GM10248 (cell line): ENCODE results near the gene ANKRD23.

ENCODE experiments used
- CTCF ChIA-PET: fragments of 300-600 bp; sonication (Branson Sonifier 250); formaldehyde crosslinking; extraction: SDS; loops from one replicate; lab custom pipeline; 2021; ENCODE audit warnings: antibody characterized with exemption; lab: Yijun Ruan, JAX
- POLR2A ChIA-PET: fragments of 350-650 bp; sonication (Branson Sonifier 250); formaldehyde crosslinking; extraction: SDS; loops from one replicate; lab custom pipeline; 2020; ENCODE audit warnings: antibody characterized with exemption; lab: Yijun Ruan, JAX
- DNase-seq: peaks from one replicate; pipeline ENCODE4 v3.0.0; 2012; ENCODE audit errors: extremely low spot score
- TF ChIP-seq, protein P1 (sequence below): IDR thresholded peaks from 2 replicates; pipeline ENCODE4 v1.5.1; 2012; ENCODE audit warnings: mild to moderate bottlenecking, low read depth; ENCODE audit errors: extremely low read depth, missing control alignments, control extremely low read depth

ANKRD23 gene

DNA sequence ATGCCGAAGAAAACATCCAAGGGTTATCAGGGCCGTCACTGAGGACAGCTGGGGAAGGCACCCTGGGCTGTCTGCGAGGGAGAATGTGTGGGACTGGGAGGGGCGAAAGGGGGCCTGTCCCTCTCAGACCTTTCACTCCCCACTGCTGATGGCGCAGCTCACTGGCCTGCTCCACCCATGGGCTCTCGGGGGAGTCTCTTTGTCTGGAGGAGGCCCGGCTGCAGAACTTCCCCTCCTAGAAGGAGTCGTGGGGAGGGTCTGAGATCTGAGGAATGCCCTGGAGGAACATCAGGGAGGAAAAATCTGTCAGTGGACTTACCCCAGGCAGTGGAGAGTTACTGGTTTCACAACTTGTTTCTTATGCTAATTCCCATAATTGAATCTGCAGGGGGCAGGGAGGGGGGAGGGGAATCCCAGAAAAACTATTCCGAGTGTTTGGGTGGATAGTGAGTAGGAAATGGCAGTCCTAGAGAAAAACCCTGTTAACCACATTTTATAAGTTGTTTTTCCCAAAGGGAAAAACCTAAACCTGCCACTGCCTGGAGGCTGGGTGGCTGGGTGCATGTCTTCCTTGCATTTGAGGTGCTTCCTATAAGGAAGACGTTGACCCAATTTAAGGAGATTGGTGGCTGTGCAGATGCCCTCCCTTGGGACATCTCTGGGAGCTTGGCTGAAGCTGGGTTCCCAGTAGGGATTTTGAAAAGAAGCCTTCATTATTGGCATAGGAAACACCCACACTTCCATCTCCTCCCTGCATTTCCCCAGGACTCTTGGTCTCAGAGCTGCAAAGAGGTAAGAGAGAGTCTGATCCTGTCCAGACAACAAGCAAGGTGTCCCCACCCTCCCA, 37.8 kb upstream of the ANKRD23 start:
- ChIA-PET POLR2A (no interaction called here), CTCF (interaction anchor here (1.7 to 2.3 kb wide), 3 partner anchors 10 to 24 kb away, joined by 3 to 8 read pairs (median 7); partner anchors contain the start of gene ANKRD39)
- TF ChIP-seq, protein P1, sequence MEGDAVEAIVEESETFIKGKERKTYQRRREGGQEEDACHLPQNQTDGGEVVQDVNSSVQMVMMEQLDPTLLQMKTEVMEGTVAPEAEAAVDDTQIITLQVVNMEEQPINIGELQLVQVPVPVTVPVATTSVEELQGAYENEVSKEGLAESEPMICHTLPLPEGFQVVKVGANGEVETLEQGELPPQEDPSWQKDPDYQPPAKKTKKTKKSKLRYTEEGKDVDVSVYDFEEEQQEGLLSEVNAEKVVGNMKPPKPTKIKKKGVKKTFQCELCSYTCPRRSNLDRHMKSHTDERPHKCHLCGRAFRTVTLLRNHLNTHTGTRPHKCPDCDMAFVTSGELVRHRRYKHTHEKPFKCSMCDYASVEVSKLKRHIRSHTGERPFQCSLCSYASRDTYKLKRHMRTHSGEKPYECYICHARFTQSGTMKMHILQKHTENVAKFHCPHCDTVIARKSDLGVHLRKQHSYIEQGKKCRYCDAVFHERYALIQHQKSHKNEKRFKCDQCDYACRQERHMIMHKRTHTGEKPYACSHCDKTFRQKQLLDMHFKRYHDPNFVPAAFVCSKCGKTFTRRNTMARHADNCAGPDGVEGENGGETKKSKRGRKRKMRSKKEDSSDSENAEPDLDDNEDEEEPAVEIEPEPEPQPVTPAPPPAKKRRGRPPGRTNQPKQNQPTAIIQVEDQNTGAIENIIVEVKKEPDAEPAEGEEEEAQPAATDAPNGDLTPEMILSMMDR = no peak
- no peak for DNase-seq

DNA sequence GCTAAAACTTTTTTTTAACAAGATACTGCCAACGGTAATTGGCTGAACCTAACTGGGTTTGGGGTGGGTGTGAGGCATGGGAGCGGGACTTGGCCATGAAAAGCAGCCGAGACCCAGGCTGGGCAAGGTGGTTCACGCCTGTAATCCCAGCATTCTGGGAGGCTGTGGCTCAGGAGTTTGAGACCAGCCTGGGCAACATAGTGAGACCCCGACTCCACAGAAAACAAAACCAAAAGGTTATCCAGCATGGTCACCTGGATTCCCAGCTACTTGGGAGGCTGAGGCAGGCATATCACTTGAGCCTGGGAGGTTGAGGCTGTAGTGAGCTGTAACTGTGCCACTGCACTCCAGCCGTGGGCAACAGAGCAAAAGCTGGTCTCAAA, 37.1 kb upstream of the ANKRD23 start:
- ChIA-PET CTCF (interaction anchor here (1.5 to 2.3 kb wide), 2 partner anchors 15 to 23 kb away, joined by 3 to 8 read pairs; partner anchors contain the start of gene ANKRD39), POLR2A (no interaction called here)
- DNase-seq = no peak
- TF ChIP-seq, protein P1 = no peak

DNA sequence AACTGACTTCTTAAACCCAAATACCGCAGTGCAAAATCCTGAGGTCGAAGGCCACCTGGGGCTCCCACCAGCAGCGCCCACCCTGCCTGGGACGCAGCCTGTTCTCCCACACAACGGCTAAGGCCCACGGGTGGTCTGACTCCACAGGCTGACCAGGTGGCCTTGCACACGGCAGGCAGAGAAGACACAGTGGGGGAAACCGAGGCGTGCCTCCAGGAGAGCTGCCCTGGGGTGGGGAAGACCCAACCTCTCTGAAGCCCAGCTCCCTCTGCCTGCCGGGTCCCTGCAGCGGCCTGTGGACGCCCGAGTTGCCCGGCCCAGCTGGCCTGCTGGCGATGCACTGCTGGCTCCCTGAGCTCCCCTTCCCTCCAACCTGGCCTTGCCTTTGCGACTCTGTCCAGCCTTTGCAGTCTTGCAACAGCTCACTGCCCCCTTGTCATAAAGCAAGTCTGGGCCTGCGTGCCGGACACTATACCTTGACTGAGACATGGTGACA, 35.8 kb upstream of the ANKRD23 start:
- TF ChIP-seq, protein P1 = no peak
- POLR2A ChIA-PET = no interaction called here
- CTCF ChIA-PET = interaction anchor here (1.3 to 2.3 kb wide), 3 partner anchors 11 to 22 kb away, joined by 3 to 8 read pairs (median 6); partner anchors contain the start of gene ANKRD39
- DNase-seq = no peak

DNA sequence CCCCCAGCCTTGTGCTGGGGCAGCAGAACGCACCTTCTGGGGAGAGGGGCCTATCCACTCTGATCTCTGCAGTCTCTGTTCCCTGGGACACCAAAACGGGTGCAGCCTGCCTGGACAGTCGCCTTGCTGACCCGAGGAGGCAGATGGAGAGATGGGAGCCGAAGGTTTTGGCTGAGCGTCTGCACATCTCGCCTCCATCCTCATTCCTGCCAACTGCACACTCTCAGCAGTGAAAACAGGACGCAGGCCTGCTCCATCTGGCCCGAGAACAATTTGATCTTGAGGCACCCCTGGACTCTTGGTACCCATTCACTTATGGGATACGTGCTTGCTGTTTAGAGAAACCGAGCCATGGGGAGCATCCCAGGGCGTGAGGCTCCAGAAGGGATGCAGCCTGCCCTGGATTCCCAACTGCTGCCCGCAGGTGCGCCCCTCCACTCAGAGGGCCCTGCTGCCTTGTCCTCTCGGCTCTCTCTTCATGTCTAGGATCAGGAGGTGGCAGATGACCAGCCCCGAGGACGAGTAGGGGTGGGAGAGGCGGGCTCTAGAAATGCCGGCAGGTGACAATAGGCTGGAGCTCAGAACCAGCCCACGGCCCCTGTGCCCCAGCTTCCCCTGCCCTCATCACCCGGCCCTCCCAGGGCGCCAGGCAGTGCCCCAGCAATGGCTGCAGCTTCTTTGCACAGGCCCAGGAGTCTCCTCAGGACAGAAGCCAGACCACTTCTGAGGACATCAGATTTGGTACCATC, 35.1 kb upstream of the ANKRD23 start:
- TF ChIP-seq, protein P1 = no peak
- ChIA-PET CTCF (interaction anchor here (0.9 to 2.3 kb wide), 6 partner anchors 10 to 116 kb away, joined by 3 to 8 read pairs (median 6); partner anchors contain the start of gene ANKRD39), POLR2A (no interaction called here)
- no peak for DNase-seq

DNA sequence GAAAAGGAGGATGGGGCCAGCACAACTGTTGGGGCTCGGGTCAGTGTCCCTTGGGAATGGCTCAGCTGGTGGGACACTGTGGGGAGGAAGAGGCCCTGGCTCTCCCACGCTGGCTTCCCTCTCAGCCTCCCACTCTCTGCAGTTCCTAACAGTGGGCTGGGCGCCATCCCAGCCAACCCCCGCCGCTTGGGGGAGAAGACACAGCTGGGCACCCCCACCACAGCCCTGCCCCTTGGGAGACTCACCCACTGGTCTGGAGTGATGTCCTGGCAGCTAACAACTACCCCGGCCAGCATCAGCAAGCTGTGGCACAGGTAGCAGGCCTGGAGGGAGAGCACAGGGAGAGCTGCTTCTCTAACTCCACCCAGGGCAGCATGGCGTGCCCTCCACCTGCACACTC, 34.4 kb upstream of the ANKRD23 start:
- POLR2A ChIA-PET = no interaction called here
- CTCF ChIA-PET = interaction anchor here (0.9 to 1.9 kb wide), 4 partner anchors 10 to 115 kb away, joined by 3 to 7 read pairs (median 4); partner anchors contain the start of gene ANKRD39
- TF ChIP-seq, protein P1 = no peak
- DNase-seq = no peak

DNA sequence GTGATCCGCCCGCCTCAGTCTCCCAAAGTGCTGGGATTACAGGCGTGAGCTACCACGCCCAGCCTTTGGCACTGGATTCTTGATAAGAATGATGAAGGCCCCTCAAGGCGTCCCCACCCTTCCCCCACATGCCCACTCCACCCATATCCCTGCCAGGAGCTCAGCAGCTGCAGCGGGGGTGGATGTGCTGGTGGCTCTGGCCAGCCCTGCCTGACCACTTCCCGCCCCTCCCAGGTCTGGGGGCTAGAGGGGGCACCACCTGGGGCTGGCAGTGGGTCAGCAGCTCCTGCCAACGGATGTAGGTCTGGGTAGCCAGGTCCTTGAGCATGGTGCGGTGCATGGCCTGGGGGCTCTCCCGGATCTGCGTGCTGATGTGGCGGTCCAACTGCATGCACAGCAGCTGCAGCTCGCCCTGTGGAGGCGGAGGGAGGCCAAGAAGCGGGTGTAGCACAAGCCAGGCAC, 33.8 kb upstream of the ANKRD23 start:
- DNase-seq = no peak
- CTCF ChIA-PET = interaction anchor here (0.9 to 1.9 kb wide), 5 partner anchors 9 to 73 kb away, joined by 3 to 7 read pairs (median 6); partner anchors contain the start of gene ANKRD39
- TF ChIP-seq, protein P1 = no peak
- POLR2A ChIA-PET = no interaction called here
